HT1080 (cell line): ENCODE measurements around the gene ATF2. TPM values are rescaled to one million over a fixed set of nuclear protein-coding genes. Genes with fewer than 3 reads are reported as not detected.

Experiments
- DNase-seq: peaks from one replicate; pipeline ENCODE4 v3.0.0-alpha.2; 2015; ENCODE audit warnings: low read depth
- polyA plus RNA-seq, 2 experiments: library from polyadenylated mRNA; depleted of rRNA; stranded (reverse); fragments of >200 nt; gene quantifications; 2 replicates each; pipeline ENCODE4 v1.2.3, GENCODE V29; 2015
- total RNA-seq: library from RNA; depleted of rRNA; stranded (reverse); fragments of >200 nt; shearing (Covaris generic); gene quantifications from 2 replicates; pipeline ENCODE4 v1.2.3, GENCODE V29; 2014; rRNA removed

Gene ATF2
- 23.6 and 29.8 TPM in 2 replicates for total RNA-seq
- polyA plus RNA-seq (2015; cell fraction: cytosol; rRNA removed), result 29.2 and 35.9 TPM in 2 replicates
- polyA plus RNA-seq (2015; cell fraction: nucleus; rRNA removed), result 28.7 and 31.4 TPM in 2 replicates

GRCh38 chr2:175167792-175168563 lies at the start of gene ATF2:
Gene ATF2 (minus strand): TSS chr2:175168203. CDS start chr2:175136443, 31,760 bp downstream.
- DNase-seq, result peak; percentile 99

- no peak for DNase-seq
Measured at GRCh38 chr2:175207741-175208438, 39.9 kb upstream of the ATF2 start.

GRCh38 chr2:175206866-175207265 lies 38.9 kb upstream of the ATF2 start:
- no peak for DNase-seq

- peak; percentile 70 for DNase-seq
Measured at GRCh38 chr2:175205523-175205922, 37.5 kb upstream of the ATF2 start.

GRCh38 chr2:175203621-175204496 lies 35.9 kb upstream of the ATF2 start:
- DNase-seq, result peak; percentile 60

GRCh38 chr2:175195012-175195411 lies 27.0 kb upstream of the ATF2 start:
- no peak for DNase-seq

GRCh38 chr2:175188761-175189160 lies 20.8 kb upstream of the ATF2 start:
- no peak for DNase-seq

- DNase-seq, result peak; percentile 52
Measured at GRCh38 chr2:175187378-175187777, 19.4 kb upstream of the ATF2 start.

- no peak for DNase-seq
Measured at GRCh38 chr2:175183674-175184073, 15.7 kb upstream of the ATF2 start.

GRCh38 chr2:175181877-175182308 lies 13.9 kb upstream of the ATF2 start:
- DNase-seq, result no peak

- peak; percentile 92 for DNase-seq
Measured at GRCh38 chr2:175181104-175181876, 13.3 kb upstream of the ATF2 start, which contains the start of gene ATP5MC3. Gene ATP5MC3 (minus strand): TSS chr2:175181710. CDS start chr2:175181393, 317 bp downstream.

- peak; percentile 40 for DNase-seq
Measured at GRCh38 chr2:175180701-175181103, 12.7 kb upstream of the ATF2 start.

- no peak for DNase-seq
Measured at GRCh38 chr2:175176624-175177023, 8.6 kb upstream of the ATF2 start.

- peak; percentile 9 for DNase-seq
Measured at GRCh38 chr2:175175896-175176295, 7.9 kb upstream of the ATF2 start.

- DNase-seq, result no peak
Measured at GRCh38 chr2:175175320-175175719, 7.3 kb upstream of the ATF2 start.

GRCh38 chr2:175170659-175171304 lies 2.8 kb upstream of the ATF2 start:
- DNase-seq, result no peak

GRCh38 chr2:175169191-175169590 lies 1.2 kb upstream of the ATF2 start:
- no peak for DNase-seq

- DNase-seq, result no peak
Measured at GRCh38 chr2:175168564-175168945, 552 bp upstream of the ATF2 start.

- peak; percentile 48 for DNase-seq
Measured at GRCh38 chr2:175167076-175167791, 769 bp downstream of the ATF2 start.
